GM12892 (cell line): ENCODE measurements around the gene MED12L.

Source experiments
- POLR2A ChIP-seq: IDR thresholded peaks from 2 replicates; pipeline ENCODE4 v1.6.1; 2011; ENCODE audit warnings: low read depth, low read length, control low read depth
- POLR2AphosphoS5 ChIP-seq: IDR thresholded peaks from 2 replicates; pipeline ENCODE4 v1.6.1; 2011; ENCODE audit warnings: low read depth, low read length, control low read depth
- TAF1 ChIP-seq: IDR thresholded peaks from 2 replicates; pipeline ENCODE4 v1.6.1; 2011; ENCODE audit warnings: low read depth, mild to moderate bottlenecking, control low read depth, low read length, borderline replicate concordance

DNA sequence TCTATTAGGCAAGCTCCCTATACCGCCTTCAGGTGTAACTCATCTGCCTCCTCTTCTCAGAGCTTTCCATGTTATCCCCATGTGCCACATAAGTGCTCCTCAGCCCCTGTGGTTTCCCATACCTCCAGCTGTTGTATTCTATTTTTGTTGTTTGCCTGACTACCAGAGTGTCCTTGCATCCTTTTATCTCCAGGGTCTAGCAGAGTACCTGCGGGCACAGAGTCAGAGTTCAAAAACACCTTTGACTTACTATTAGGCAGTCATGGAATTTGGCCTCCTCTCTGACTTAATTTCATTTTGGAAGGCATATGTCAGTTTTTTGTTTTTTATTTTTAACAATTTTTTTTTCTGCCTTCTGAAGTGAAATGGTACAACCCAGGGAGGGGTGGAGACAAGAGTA lies 224.1 kb downstream of the MED12L start:
- no peak for TF ChIP-seq POLR2AphosphoS5
- no peak for TF ChIP-seq POLR2A
- no peak for TF ChIP-seq TAF1
